HG02885 (cell line): Measurements from ENCODE around the gene USP14.

Experiments
- ATAC-seq: cut with Tn5 transposase; IDR thresholded peaks from one replicate; pipeline ENCODE4 v1.9.1; 2021; ENCODE audit warnings: mild to moderate bottlenecking; ENCODE audit not compliant: unreplicated experiment, poor library complexity

The USP14 gene

DNA sequence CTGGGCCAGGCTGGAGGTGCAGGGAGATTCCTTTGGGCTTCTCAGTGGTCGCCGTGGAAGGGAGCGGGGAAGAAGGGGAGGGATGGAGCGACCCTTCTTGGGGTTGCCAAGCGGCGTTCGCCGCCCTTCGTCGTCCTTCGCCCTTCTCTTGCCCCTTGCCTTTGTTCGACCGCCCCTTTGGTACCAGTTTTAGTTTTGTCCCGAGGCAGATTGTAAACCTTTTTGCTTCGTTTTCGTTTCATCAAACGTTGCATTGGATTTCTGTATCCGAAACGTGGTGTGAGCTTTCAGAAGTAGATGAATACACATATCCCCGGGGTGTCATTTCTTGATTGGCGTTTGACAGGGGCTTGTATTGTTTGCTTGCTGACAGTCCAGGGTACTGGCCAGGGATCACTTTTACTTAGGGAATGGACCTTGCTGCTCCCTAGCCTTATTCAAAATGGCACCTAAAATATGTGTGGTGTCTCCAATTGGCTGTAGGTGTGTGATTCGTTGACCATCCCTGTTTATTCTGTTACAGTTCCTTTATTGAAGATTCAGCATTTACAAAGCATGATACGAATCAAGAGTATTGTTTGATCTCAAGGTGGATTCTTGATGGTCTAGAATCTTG, 788 bp downstream of the USP14 start:
- no peak for ATAC-seq

GRCh38 chr18:159933-160332, 1.6 kb downstream of the USP14 start:
- no peak for ATAC-seq

DNA sequence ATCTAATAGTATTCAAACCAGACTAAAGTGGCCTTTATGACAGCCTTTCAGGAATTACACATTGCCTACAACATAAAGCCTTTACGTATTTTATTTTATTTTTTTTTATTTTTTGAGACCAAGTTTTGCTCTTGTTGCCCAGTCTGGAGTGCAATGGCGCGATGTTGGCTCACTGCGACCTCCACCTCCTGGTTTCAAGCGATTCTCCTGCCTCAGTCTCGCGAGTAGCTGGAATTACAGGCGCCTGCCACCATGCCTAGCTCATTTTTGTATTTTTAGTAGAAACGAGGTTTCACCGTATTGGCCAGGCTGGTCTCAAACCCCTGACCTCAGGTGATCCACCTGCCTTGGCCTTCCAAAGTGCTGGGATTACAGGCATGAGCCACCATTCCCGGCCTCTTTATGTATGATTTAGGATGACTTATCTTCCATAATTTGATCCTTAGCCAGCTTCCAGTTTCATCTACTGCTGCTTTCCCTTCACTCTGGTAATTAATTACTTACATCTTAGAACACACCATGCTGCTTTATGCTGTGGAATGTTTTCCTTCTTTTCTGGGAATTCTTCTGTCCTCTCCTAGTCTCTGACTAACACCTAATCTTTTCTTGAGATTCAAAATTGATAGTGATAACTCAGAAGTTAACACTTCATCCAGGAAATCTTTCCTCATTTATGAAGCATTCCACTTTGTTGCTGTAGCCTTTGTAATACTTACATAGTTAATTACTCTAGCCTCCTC, 2.6 kb downstream of the USP14 start:
- no peak for ATAC-seq

- ATAC-seq = no peak
Measured at GRCh38 chr18:172361-172760, 14.0 kb downstream of the USP14 start.

GRCh38 chr18:179499-179898, 21.1 kb downstream of the USP14 start:
- no peak for ATAC-seq

- ATAC-seq = no peak
Measured at GRCh38 chr18:181711-182110, 23.4 kb downstream of the USP14 start.

DNA sequence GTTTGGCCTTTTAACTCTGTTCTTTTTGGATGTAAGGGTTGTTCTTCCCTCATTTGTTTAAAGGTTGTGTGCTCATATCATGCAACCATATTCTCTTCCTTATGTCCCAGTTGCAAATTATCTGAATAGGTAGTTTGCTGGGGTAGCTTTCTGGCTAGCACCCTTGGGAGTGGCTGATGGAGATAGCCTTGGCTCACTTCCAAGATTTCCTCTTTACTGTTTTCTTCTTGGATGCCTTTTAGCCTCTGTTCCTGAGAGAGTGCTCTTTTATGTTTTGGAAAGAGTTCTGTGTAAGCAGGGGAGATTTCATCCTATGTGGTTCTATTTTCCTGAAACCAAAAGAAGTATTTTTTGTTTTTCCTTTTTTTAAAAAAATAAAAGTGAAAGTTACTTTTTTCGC, 25.4 kb downstream of the USP14 start:
- no peak for ATAC-seq

- no peak for ATAC-seq
Measured at GRCh38 chr18:189254-189653, 30.9 kb downstream of the USP14 start.

GRCh38 chr18:191725-192124, 33.4 kb downstream of the USP14 start:
- ATAC-seq = no peak

GRCh38 chr18:192801-193200, 34.4 kb downstream of the USP14 start:
- no peak for ATAC-seq

DNA sequence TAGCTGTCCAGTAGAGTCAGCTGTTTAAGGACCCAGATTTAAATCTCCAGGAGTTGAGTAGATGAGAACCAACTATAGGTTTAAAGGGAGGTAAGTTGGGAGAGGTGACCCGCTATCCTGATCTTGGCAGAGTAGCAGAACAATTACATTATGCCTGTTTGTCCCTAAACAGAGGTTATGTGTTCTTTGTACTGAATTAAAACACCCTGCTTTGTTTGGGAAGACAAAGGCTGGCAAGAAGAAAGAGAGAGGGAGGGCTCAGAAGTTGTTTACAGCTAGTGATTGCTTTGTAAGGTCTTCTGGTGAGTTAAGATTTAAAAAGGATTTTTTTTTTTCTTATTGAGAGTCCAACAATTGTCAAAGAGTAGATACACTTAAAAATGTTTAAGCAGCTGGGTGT, 37.3 kb downstream of the USP14 start:
- ATAC-seq = no peak

- ATAC-seq = no peak
Measured at GRCh38 chr18:199214-199613, 40.9 kb downstream of the USP14 start.

DNA sequence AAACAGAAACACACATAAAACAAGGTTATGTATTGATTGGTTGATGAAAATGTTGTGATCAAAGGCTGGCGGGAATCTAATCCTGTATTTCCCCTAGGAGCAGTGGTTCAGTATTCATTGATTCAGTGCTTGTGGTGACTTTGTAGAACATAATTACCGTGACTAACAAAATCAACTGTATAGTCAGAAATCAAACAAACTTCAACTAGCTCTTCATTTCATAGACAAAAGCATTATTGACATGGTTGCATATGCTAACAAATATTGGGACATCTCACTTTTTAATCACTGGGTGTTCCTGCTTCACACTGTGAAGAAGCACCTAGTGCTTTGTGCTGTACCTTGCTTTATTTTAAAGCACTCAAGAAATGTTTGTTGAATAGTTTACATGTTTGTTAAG, 41.4 kb downstream of the USP14 start:
- ATAC-seq = no peak

- ATAC-seq = no peak
Measured at GRCh38 chr18:210075-210474, 51.7 kb downstream of the USP14 start.

DNA sequence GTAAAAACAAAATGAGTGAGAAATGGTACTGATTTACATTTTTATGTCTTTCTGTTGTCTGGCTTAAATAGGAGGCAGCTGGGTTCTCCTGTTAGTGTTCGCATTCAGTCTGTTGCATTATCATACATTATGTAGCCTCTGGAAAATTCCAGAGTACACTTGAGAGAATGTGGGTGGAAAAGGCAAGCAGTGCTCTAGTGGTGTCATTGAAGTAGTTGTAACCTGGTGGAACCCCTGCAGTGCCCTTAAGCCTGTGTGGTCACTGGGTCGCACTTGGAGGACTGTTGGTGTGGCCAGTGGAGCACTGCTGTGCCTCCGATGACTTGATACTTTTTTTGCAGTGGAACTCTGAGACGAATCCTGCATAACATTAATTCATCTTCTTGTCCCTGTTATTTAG, 52.4 kb downstream of the USP14 start:
- ATAC-seq = no peak

- no peak for ATAC-seq
Measured at GRCh38 chr18:211582-211981, 53.2 kb downstream of the USP14 start.

GRCh38 chr18:212780-213179, 54.4 kb downstream of the USP14 start:
- no peak for ATAC-seq

DNA sequence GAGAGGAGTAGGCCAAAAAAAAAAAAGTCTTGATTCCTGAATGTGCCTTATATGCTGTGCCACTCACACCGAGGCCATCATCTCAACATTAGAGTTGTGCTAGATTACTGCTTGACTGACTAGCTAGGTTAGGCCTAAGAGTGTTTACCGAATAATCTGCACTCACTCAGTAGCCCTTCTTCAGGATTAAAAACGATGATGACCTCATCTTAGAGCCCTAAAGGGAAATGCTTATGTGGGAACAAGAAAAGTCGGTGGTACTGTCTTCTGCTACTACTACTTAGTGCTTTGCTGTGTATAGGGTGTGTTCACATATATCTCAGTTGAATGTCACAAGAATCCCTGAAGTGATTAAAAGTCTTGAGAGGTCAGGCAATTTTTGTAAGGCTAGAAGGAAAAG, 55.1 kb downstream of the USP14 start:
- no peak for ATAC-seq

- ATAC-seq = no peak
Measured at GRCh38 chr18:213966-214365, 55.6 kb downstream of the USP14 start.

DNA sequence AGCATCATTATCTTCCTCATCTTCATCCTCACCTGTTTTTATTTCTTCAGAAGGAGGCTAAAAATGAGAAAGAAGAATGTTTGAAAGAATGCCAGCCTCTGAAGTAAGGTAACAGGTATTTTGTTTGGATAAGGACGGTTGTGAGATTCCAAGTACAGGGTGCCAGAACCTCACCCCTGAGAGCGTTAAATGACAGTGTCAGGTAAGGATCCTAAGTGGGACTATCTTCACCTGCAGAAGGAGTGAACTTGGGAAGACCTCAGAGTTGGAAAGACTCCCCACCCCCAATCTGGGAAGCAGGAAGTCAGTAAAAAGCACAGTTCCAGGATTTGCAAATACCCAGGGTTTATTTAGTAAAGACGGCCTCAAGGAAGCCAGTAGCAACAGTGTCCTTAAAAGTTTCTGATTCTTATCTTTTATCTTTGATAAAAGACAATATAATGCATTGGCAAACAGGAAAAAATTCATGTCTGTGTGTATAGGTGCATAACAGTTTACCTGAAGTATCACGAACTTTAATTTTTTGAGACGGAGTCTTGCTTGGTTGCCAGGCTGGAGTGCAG, 57.2 kb downstream of the USP14 start:
- ATAC-seq = no peak

GRCh38 chr18:217532-218336, 59.4 kb downstream of the USP14 start:
- no peak for ATAC-seq
